Measurements from ENCODE around the gene TERC.

The TERC gene

DNA sequence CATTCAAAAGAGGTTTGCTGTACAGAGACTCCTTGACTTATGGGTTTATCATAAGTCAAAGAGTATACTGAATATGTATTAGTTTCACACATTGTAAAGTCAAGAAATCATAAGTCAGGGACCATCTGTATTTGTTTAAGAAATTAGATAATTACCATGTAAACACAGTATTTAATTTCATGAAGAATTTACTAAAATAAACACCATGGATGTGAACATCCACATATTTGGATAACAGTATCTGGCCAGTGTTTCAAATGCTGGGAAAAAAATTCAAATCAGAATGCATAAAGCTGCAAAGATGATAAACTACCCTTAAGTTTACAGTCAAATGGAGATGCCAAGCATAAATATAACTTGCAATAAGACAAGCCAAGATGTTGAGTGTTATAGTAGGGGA is 25.4 kb upstream of the TERC start:
- Histone ChIP-seq H3K9me3 (ENCODE audit: control insufficient read depth, insufficient read depth, low read length) (no peaks in the 10 kb centered on the region), H3K4me1 (ENCODE audit: control insufficient read depth, low read length) (0 out of 2 replicates have a peak, but pooled peaks cover 4% of the 10 kb centered on the region), H3K79me2 (ENCODE audit: control insufficient read depth, low read length) (no peaks in the 10 kb centered on the region), H3K4me2 (ENCODE audit: low read length) (no peak overlapping the region), H4K20me1 (ENCODE audit: control insufficient read depth, insufficient read depth, low read depth, low read length) (no peaks in the 10 kb centered on the region), H3K27ac (ENCODE audit: low read depth, low read length) (no peak overlapping the region), H3K36me3 (ENCODE audit: control insufficient read depth, low read length) (peaks cover 74% of the 10 kb centered on the region), H3K9me2 (replicated peaks; ENCODE audit: control insufficient read depth, low read length) (no peaks in the 10 kb centered on the region), H3K27me3 (ENCODE audit: control insufficient read depth, low read length) (no peaks in the 10 kb centered on the region), H3F3A (ENCODE audit: control insufficient read depth, insufficient read depth) (peaks cover 11% of the 10 kb centered on the region), H3K4me3 (ENCODE audit: low read length) (no peak overlapping the region)
- TF ChIP-seq EZH2phosphoT487 (IDR thresholded peaks at IDR 0.05; ENCODE audit: borderline replicate concordance, low read length), result no peak

DNA sequence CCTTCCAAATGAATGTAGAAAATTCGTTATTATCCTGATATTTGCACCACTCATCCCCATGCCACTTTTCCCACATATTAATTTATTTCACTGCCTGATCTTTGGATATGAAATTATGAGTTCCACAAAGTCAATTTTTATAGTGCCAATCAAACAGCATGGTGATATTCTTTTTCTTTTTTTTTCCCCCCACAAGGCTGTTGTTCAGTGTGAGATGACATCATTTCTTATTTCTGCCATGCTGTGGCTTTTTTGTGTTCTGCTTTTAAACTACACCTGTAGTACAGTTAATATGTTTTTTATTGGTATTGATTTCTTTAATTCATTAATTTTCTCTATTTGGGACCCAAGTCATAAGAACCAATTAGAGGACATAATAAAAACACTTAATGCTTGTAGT is 22.9 kb upstream of the TERC start:
- Histone ChIP-seq H4K20me1 (ENCODE audit: control insufficient read depth, insufficient read depth, low read depth, low read length) (no peaks in the 10 kb centered on the region), H3F3A (ENCODE audit: control insufficient read depth, insufficient read depth) (peaks cover 13% of the 10 kb centered on the region; the same call in 1 of the 2 replicates), H3K9me2 (replicated peaks; ENCODE audit: control insufficient read depth, low read length) (no peaks in the 10 kb centered on the region), H3K79me2 (ENCODE audit: control insufficient read depth, low read length) (no peaks in the 10 kb centered on the region), H3K4me1 (ENCODE audit: control insufficient read depth, low read length) (0 out of 2 replicates have a peak, but pooled peaks cover 4% of the 10 kb centered on the region), H3K27me3 (ENCODE audit: control insufficient read depth, low read length) (no peaks in the 10 kb centered on the region), H3K4me2 (ENCODE audit: low read length) (no peak overlapping the region), H3K36me3 (ENCODE audit: control insufficient read depth, low read length) (peaks cover 88% of the 10 kb centered on the region), H3K27ac (ENCODE audit: low read depth, low read length) (no peak overlapping the region), H3K9me3 (ENCODE audit: control insufficient read depth, insufficient read depth, low read length) (no peaks in the 10 kb centered on the region), H3K4me3 (ENCODE audit: low read length) (no peak overlapping the region)
- TF ChIP-seq, protein P1, sequence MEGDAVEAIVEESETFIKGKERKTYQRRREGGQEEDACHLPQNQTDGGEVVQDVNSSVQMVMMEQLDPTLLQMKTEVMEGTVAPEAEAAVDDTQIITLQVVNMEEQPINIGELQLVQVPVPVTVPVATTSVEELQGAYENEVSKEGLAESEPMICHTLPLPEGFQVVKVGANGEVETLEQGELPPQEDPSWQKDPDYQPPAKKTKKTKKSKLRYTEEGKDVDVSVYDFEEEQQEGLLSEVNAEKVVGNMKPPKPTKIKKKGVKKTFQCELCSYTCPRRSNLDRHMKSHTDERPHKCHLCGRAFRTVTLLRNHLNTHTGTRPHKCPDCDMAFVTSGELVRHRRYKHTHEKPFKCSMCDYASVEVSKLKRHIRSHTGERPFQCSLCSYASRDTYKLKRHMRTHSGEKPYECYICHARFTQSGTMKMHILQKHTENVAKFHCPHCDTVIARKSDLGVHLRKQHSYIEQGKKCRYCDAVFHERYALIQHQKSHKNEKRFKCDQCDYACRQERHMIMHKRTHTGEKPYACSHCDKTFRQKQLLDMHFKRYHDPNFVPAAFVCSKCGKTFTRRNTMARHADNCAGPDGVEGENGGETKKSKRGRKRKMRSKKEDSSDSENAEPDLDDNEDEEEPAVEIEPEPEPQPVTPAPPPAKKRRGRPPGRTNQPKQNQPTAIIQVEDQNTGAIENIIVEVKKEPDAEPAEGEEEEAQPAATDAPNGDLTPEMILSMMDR (IDR thresholded peaks at IDR 0.05; ENCODE audit: low read depth, low read length, poor library complexity, severe bottlenecking), result no peak
- TF ChIP-seq EZH2phosphoT487 (IDR thresholded peaks at IDR 0.05; ENCODE audit: borderline replicate concordance, low read length), result no peak

DNA sequence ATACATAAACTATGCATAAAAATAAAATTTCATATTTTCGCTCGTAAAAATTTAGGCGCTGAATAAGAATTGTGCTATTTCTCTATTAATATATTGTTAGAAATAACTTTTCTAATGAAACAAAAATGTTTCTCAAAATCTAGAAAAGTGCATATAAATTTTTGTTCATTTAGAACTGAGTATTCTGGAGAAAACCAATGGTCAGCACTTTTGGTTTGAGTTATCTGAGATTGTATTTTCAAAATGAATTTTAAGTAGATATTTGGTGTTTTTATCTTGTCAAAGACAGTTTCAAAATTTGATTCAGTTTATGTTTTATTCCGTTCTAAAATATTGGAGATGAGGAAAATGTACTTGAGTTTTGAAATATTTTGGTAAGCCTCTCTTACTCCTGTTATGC is 22.3 kb upstream of the TERC start:
- Histone ChIP-seq H3K36me3 (ENCODE audit: control insufficient read depth, low read length) (peaks cover 89% of the 10 kb centered on the region), H3F3A (ENCODE audit: control insufficient read depth, insufficient read depth) (peaks cover 13% of the 10 kb centered on the region; the same call in 1 of the 2 replicates), H3K9me2 (replicated peaks; ENCODE audit: control insufficient read depth, low read length) (no peaks in the 10 kb centered on the region), H3K79me2 (ENCODE audit: control insufficient read depth, low read length) (no peaks in the 10 kb centered on the region), H3K9me3 (ENCODE audit: control insufficient read depth, insufficient read depth, low read length) (no peaks in the 10 kb centered on the region), H3K27ac (ENCODE audit: low read depth, low read length) (no peak overlapping the region), H3K27me3 (ENCODE audit: control insufficient read depth, low read length) (no peaks in the 10 kb centered on the region), H4K20me1 (ENCODE audit: control insufficient read depth, insufficient read depth, low read depth, low read length) (no peaks in the 10 kb centered on the region), H3K4me1 (ENCODE audit: control insufficient read depth, low read length) (0 out of 2 replicates have a peak, but pooled peaks cover 4% of the 10 kb centered on the region), H3K4me2 (ENCODE audit: low read length) (no peak overlapping the region), H3K4me3 (ENCODE audit: low read length) (no peak overlapping the region)
- TF ChIP-seq, protein P1 (IDR thresholded peaks at IDR 0.05; ENCODE audit: low read depth, low read length, poor library complexity, severe bottlenecking), result no peak
- TF ChIP-seq EZH2phosphoT487 (IDR thresholded peaks at IDR 0.05; ENCODE audit: borderline replicate concordance, low read length), result no peak

DNA sequence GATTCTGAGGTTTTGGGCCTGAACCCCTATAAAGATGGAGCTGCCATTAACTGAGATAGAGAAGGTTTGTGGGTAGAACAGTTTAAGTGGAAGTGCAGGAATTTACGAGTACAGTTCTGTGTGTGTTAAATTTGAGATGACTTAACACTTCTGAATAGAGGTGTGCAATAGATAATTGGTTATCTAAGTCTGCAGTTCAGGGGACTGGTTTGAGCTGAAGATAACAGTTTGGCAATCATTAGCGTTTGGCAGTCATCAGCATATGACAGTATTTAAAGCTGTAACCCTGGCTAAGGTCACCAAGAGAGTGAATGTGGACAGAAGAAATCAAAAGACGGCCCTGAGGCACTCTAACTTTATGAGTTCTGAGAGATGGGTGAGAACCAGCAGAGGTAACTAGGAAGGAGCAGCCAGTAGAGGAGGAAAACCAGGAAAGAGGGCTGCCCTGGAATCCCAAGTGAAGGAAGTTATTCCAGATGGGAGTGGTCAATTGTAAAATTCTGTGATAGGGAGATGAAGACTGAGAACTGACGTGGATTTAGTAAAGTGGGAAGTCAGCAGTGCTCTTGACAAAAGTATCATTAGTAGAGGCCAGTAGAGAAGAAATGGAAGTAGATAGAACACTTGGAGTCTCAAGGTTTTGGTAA is 16.5 kb upstream of the TERC start:
- H3K79me2 ChIP-seq (ENCODE audit: control insufficient read depth, low read length), result peaks cover 49% of the 10 kb centered on the region
- H3K36me3 ChIP-seq (ENCODE audit: control insufficient read depth, low read length), result peaks cover 96% of the 10 kb centered on the region
- H3K4me2 ChIP-seq (ENCODE audit: low read length), result no peak overlapping the region

More for the DNA sequence above, 16.5 kb upstream of the TERC start:
- Histone ChIP-seq H3K4me3 (ENCODE audit: low read length) (no peak overlapping the region), H3K9me2 (replicated peaks; ENCODE audit: control insufficient read depth, low read length) (no peaks in the 10 kb centered on the region), H4K20me1 (ENCODE audit: control insufficient read depth, insufficient read depth, low read depth, low read length) (no peaks in the 10 kb centered on the region), H3K27ac (ENCODE audit: low read depth, low read length) (no peak overlapping the region), H3F3A (ENCODE audit: control insufficient read depth, insufficient read depth) (0 out of 2 replicates have a peak, but pooled peaks cover 5% of the 10 kb centered on the region), H3K4me1 (ENCODE audit: control insufficient read depth, low read length) (peaks cover 5% of the 10 kb centered on the region), H3K9me3 (ENCODE audit: control insufficient read depth, insufficient read depth, low read length) (no peaks in the 10 kb centered on the region), H3K27me3 (ENCODE audit: control insufficient read depth, low read length) (no peaks in the 10 kb centered on the region)
- TF ChIP-seq, protein P1 (IDR thresholded peaks at IDR 0.05; ENCODE audit: low read depth, low read length, poor library complexity, severe bottlenecking), result no peak
- TF ChIP-seq EZH2phosphoT487 (IDR thresholded peaks at IDR 0.05; ENCODE audit: borderline replicate concordance, low read length), result no peak
